Immature natural killer cell (primary cell): ENCODE measurements around the gene LMO2. TPM values are rescaled to one million over a fixed set of nuclear protein-coding genes. Genes with fewer than 3 reads are reported as not detected.

Experiments used
- DNase-seq, 3 donors: peaks; one replicate each; pipeline ENCODE4 v3.0.0; 2022; ENCODE audit warnings: mixed read lengths in 1 of 3
- H3K27ac Mint-ChIP-seq, 6 donors: one replicate each; pipeline ENCODE4 v1.8.0; 2020; ENCODE audit warnings: mixed read lengths in 6 of 6, mild to moderate bottlenecking in 5 of 6, inconsistent platforms in 4 of 6, moderate library complexity in 3 of 6
- H3K27me3 Mint-ChIP-seq, 3 donors: one replicate each; pipeline ENCODE4 v1.8.0; 2020 to 2021; ENCODE audit warnings: low read depth in 3 of 3, mild to moderate bottlenecking in 3 of 3, mixed read lengths in 3 of 3, moderate library complexity in 3 of 3, inconsistent platforms in 1 of 3
- H3K36me3 Mint-ChIP-seq, 3 donors: one replicate each; pipeline ENCODE4 v1.8.0; 2020; ENCODE audit warnings: mixed read lengths in 3 of 3, inconsistent platforms in 2 of 3, mild to moderate bottlenecking in 2 of 3
- H3K4me1 Mint-ChIP-seq, 2 donors: one replicate each; pipeline ENCODE4 v1.8.0; 2020; ENCODE audit warnings: inconsistent platforms in 2 of 2, mild to moderate bottlenecking in 2 of 2, mixed read lengths in 2 of 2, moderate library complexity in 1 of 2
- H3K4me3 Mint-ChIP-seq, 5 donors: one replicate each; pipeline ENCODE4 v1.8.0; 2020; ENCODE audit warnings: mild to moderate bottlenecking in 5 of 5, mixed read lengths in 5 of 5, inconsistent platforms in 3 of 5, moderate library complexity in 3 of 5
- H3K9me3 Mint-ChIP-seq, 6 donors: one replicate each; pipeline ENCODE4 v1.8.0; 2020; ENCODE audit warnings: mild to moderate bottlenecking in 6 of 6, mixed read lengths in 6 of 6, inconsistent platforms in 4 of 6, moderate library complexity in 3 of 6
- polyA plus RNA-seq, 3 donors: library from polyadenylated mRNA; unstranded; fragments of 300-500 nt; fragmentation: Illumina TruSeq; gene quantifications; one replicate each; pipeline ENCODE4 v1.2.3, GENCODE V29; 2021

The LMO2 gene
- polyA plus RNA-seq, 3 donors from 2014 or later, result 0.31 to 2.8 (median 1.9) TPM

GRCh38 chr11:33874910-33875490, 16.9 kb downstream of the LMO2 start:
- Mint-ChIP-seq H3K4me1 (peaks cover 8 to 9% of the 10 kb centered on the region in 2 donors), H3K4me3 (no peak overlapping the region), H3K27me3 (peaks cover 15 to 37% (median 21%) of the 10 kb centered on the region in 3 donors), H3K9me3 (peaks cover 0 to 2% (median 0%) of the 10 kb centered on the region in 6 donors), H3K36me3 (no peaks in the 10 kb centered on the region), H3K27ac (no peak overlapping the region)
- DNase-seq, result no peak

- no peak overlapping the region for H3K4me3 Mint-ChIP-seq
- H3K27ac Mint-ChIP-seq, result no peak overlapping the region
- H3K36me3 Mint-ChIP-seq, result no peaks in the 10 kb centered on the region
- peaks cover 17 to 39% (median 21%) of the 10 kb centered on the region in 3 donors for H3K27me3 Mint-ChIP-seq
- no peak for DNase-seq
- H3K4me1 Mint-ChIP-seq, result peaks cover 11 to 14% of the 10 kb centered on the region in 2 donors
- H3K9me3 Mint-ChIP-seq, result peaks cover 0 to 2% (median 0%) of the 10 kb centered on the region in 6 donors
Measured at GRCh38 chr11:33874433-33874832, 17.4 kb downstream of the LMO2 start.

- DNase-seq, result no peak
Measured at GRCh38 chr11:33869481-33870422, 22.1 kb downstream of the LMO2 start.

GRCh38 chr11:33868647-33869461, 23.0 kb downstream of the LMO2 start:
- no peaks in the 10 kb centered on the region for H3K9me3 Mint-ChIP-seq
- peaks cover 22 to 46% (median 28%) of the 10 kb centered on the region in 3 donors for H3K27me3 Mint-ChIP-seq
- H3K27ac Mint-ChIP-seq, result no peak overlapping the region
- H3K4me3 Mint-ChIP-seq, result peak overlapping the region; percentile 49 to 70 (median 54)
- no peaks in the 10 kb centered on the region for H3K36me3 Mint-ChIP-seq
- H3K4me1 Mint-ChIP-seq, result peaks cover 11 to 22% of the 10 kb centered on the region in 2 donors
- no peak for DNase-seq

More at GRCh38 chr11:33869481-33870422, 22.1 kb downstream of the LMO2 start:
- no peaks in the 10 kb centered on the region for H3K36me3 Mint-ChIP-seq
- no peaks in the 10 kb centered on the region for H3K9me3 Mint-ChIP-seq
- no peak overlapping the region for H3K27ac Mint-ChIP-seq
- H3K27me3 Mint-ChIP-seq, result peaks cover 21 to 50% (median 25%) of the 10 kb centered on the region in 3 donors
- H3K4me3 Mint-ChIP-seq, result peak overlapping the region; percentile 86 to 91 (median 87)
- peaks cover 11 to 22% of the 10 kb centered on the region in 2 donors for H3K4me1 Mint-ChIP-seq

GRCh38 chr11:33867996-33868646, 23.8 kb downstream of the LMO2 start:
- Mint-ChIP-seq H3K9me3 (no peaks in the 10 kb centered on the region), H3K27me3 (peaks cover 22 to 41% (median 30%) of the 10 kb centered on the region in 3 donors), H3K4me1 (peaks cover 11 to 22% of the 10 kb centered on the region in 2 donors), H3K36me3 (no peaks in the 10 kb centered on the region), H3K4me3 (peak overlapping the region; percentile 49 to 70 (median 54)), H3K27ac (no peak overlapping the region)
- no peak for DNase-seq

GRCh38 chr11:33867561-33867960, 24.3 kb downstream of the LMO2 start:
- no peaks in the 10 kb centered on the region for H3K36me3 Mint-ChIP-seq
- no peak overlapping the region for H3K27ac Mint-ChIP-seq
- peaks cover 11 to 22% of the 10 kb centered on the region in 2 donors for H3K4me1 Mint-ChIP-seq

GRCh38 chr11:33866936-33867335, 24.9 kb downstream of the LMO2 start:
- no peak overlapping the region for H3K4me3 Mint-ChIP-seq
- peaks cover 22 to 35% (median 27%) of the 10 kb centered on the region in 3 donors for H3K27me3 Mint-ChIP-seq
- no peaks in the 10 kb centered on the region for H3K9me3 Mint-ChIP-seq
- H3K4me1 Mint-ChIP-seq, result peaks cover 11 to 22% of the 10 kb centered on the region in 2 donors
- no peak for DNase-seq
- H3K27ac Mint-ChIP-seq, result no peak overlapping the region
- H3K36me3 Mint-ChIP-seq, result no peaks in the 10 kb centered on the region

More at GRCh38 chr11:33867561-33867960, 24.3 kb downstream of the LMO2 start:
- Mint-ChIP-seq H3K4me3 (no peak overlapping the region), H3K27me3 (peaks cover 22 to 40% (median 30%) of the 10 kb centered on the region in 3 donors), H3K9me3 (no peaks in the 10 kb centered on the region)
- DNase-seq, result no peak

GRCh38 chr11:33864479-33864878, 27.4 kb downstream of the LMO2 start:
- H3K4me1 Mint-ChIP-seq, result peaks cover 0 to 7% of the 10 kb centered on the region in 2 donors
- no peak overlapping the region for H3K27ac Mint-ChIP-seq
- no peaks in the 10 kb centered on the region for H3K36me3 Mint-ChIP-seq
- peaks cover 20 to 36% (median 22%) of the 10 kb centered on the region in 3 donors for H3K27me3 Mint-ChIP-seq
- H3K9me3 Mint-ChIP-seq, result no peaks in the 10 kb centered on the region
- no peak for DNase-seq
- no peak overlapping the region for H3K4me3 Mint-ChIP-seq

- peaks cover 20 to 41% (median 23%) of the 10 kb centered on the region in 3 donors for H3K27me3 Mint-ChIP-seq
- no peak overlapping the region for H3K27ac Mint-ChIP-seq
- peaks cover 0 to 7% of the 10 kb centered on the region in 2 donors for H3K4me1 Mint-ChIP-seq
- DNase-seq, result no peak
- H3K9me3 Mint-ChIP-seq, result no peaks in the 10 kb centered on the region
- no peaks in the 10 kb centered on the region for H3K36me3 Mint-ChIP-seq
- H3K4me3 Mint-ChIP-seq, result no peak overlapping the region
Measured at GRCh38 chr11:33863418-33864172, 28.3 kb downstream of the LMO2 start.

GRCh38 chr11:33861941-33862589, 29.8 kb downstream of the LMO2 start:
- Mint-ChIP-seq H3K36me3 (no peaks in the 10 kb centered on the region), H3K27me3 (peaks cover 13 to 32% (median 18%) of the 10 kb centered on the region in 3 donors), H3K4me3 (no peak overlapping the region), H3K27ac (no peak overlapping the region), H3K9me3 (no peaks in the 10 kb centered on the region), H3K4me1 (peaks cover 3 to 7% of the 10 kb centered on the region in 2 donors)
- DNase-seq, result no peak

GRCh38 chr11:33861386-33861785, 30.5 kb downstream of the LMO2 start:
- Mint-ChIP-seq H3K27ac (no peak overlapping the region), H3K27me3 (peaks cover 16 to 36% (median 21%) of the 10 kb centered on the region in 3 donors)

GRCh38 chr11:33860926-33861325, 30.9 kb downstream of the LMO2 start:
- no peak for DNase-seq
- no peaks in the 10 kb centered on the region for H3K9me3 Mint-ChIP-seq
- peaks cover 3 to 7% of the 10 kb centered on the region in 2 donors for H3K4me1 Mint-ChIP-seq
- H3K4me3 Mint-ChIP-seq, result no peak overlapping the region
- no peak overlapping the region for H3K27ac Mint-ChIP-seq
- H3K36me3 Mint-ChIP-seq, result no peaks in the 10 kb centered on the region
- peaks cover 16 to 33% (median 19%) of the 10 kb centered on the region in 3 donors for H3K27me3 Mint-ChIP-seq

More at GRCh38 chr11:33861386-33861785, 30.5 kb downstream of the LMO2 start:
- no peaks in the 10 kb centered on the region for H3K36me3 Mint-ChIP-seq
- peak overlapping the region in 1 of 5 donors; percentile 18 for H3K4me3 Mint-ChIP-seq
- peaks cover 3 to 7% of the 10 kb centered on the region in 2 donors for H3K4me1 Mint-ChIP-seq
- no peaks in the 10 kb centered on the region for H3K9me3 Mint-ChIP-seq
- DNase-seq, result no peak
